GM12872 (cell line): ENCODE measurements around the gene SHROOM1.

Source experiments
- CTCF ChIP-seq: IDR thresholded peaks from 3 replicates; pipeline ENCODE4 v1.5.1; 2011; ENCODE audit warnings: low read depth, mild to moderate bottlenecking, low read length, moderate library complexity; ENCODE audit not compliant: insufficient read depth

The SHROOM1 gene

GRCh38 chr5:132791026-132791425 is 39.4 kb downstream of the SHROOM1 start:
- TF ChIP-seq CTCF = no peak

GRCh38 chr5:132790201-132790865 is 40.1 kb downstream of the SHROOM1 start:
- no peak for TF ChIP-seq CTCF

GRCh38 chr5:132788990-132789886 is 41.2 kb downstream of the SHROOM1 start:
- TF ChIP-seq CTCF = no peak

- TF ChIP-seq CTCF = no peak
These were observed 41.9 kb downstream of the SHROOM1 start for GRCh38 chr5:132788508-132788907.

GRCh38 chr5:132787076-132787475 is 43.4 kb downstream of the SHROOM1 start:
- no peak for TF ChIP-seq CTCF

- TF ChIP-seq CTCF = no peak
These were observed 44.6 kb downstream of the SHROOM1 start for GRCh38 chr5:132785864-132786263.

- TF ChIP-seq CTCF = no peak
These were observed 45.1 kb downstream of the SHROOM1 start for GRCh38 chr5:132785365-132785764.
